NCI-H2107 (cell line): ENCODE data around the gene OAF.
"Not testable (repeated sequence)": the region's sequence is repeated elsewhere in the genome, so short reads cannot be mapped to it uniquely, and the experiment has no call there.

ENCODE experiments used
- DNase-seq: peaks from one replicate; lab custom pipeline; 2025; lab: John Stamatoyannopoulos, UW

The OAF gene

GRCh38 chr11:120243221-120243620, 32.4 kb downstream of the OAF start:
- DNase-seq: no peak

- DNase-seq: no peak
Measured at GRCh38 chr11:120244476-120245365, 33.9 kb downstream of the OAF start.

- no peak for DNase-seq
Measured at GRCh38 chr11:120245434-120245833, 34.6 kb downstream of the OAF start.

- DNase-seq: no peak
Measured at GRCh38 chr11:120248551-120249278, 37.9 kb downstream of the OAF start.

GRCh38 chr11:120249279-120250262, 38.7 kb downstream of the OAF start:
- DNase-seq: no peak

GRCh38 chr11:120253377-120253776, 42.5 kb downstream of the OAF start:
- not testable (repeated sequence) for DNase-seq

- DNase-seq: no peak
Measured at GRCh38 chr11:120254788-120255518, 44.1 kb downstream of the OAF start.

GRCh38 chr11:120255519-120255866, 44.7 kb downstream of the OAF start:
- DNase-seq: no peak

- no peak for DNase-seq
Measured at GRCh38 chr11:120256178-120256577, 45.3 kb downstream of the OAF start.

- no peak for DNase-seq
Measured at GRCh38 chr11:120256779-120257178, 45.9 kb downstream of the OAF start.

- DNase-seq: no peak
Measured at GRCh38 chr11:120257346-120257745, 46.5 kb downstream of the OAF start.

GRCh38 chr11:120258661-120259060, 47.8 kb downstream of the OAF start:
- no peak for DNase-seq

GRCh38 chr11:120259241-120259640, 48.4 kb downstream of the OAF start:
- no peak for DNase-seq

GRCh38 chr11:120259988-120260565, 49.2 kb downstream of the OAF start:
- DNase-seq: no peak

- no peak for DNase-seq
Measured at GRCh38 chr11:120260616-120261015, 49.8 kb downstream of the OAF start.

- no peak for DNase-seq
Measured at GRCh38 chr11:120261321-120261720, 50.5 kb downstream of the OAF start.

- no peak for DNase-seq
Measured at GRCh38 chr11:120261931-120262330, 51.1 kb downstream of the OAF start.

GRCh38 chr11:120267319-120267718, 56.5 kb downstream of the OAF start:
- DNase-seq: no peak

GRCh38 chr11:120268686-120269085, 57.9 kb downstream of the OAF start:
- DNase-seq: no peak

GRCh38 chr11:120270386-120270785, 59.6 kb downstream of the OAF start:
- DNase-seq: no peak

GRCh38 chr11:120271672-120272071, 60.8 kb downstream of the OAF start:
- no peak for DNase-seq
